Midbrain (tissue), 1 donor: ENCODE results near the gene NCEH1.

ENCODE experiments used
- DNase-seq: peaks from one replicate; lab custom pipeline; 2025; lab: John Stamatoyannopoulos, UW

NCEH1 gene

GRCh38 chr3:172582712-172583111 is 128.2 kb downstream of the NCEH1 start:
- no peak for DNase-seq

- DNase-seq: no peak
Observed at GRCh38 chr3:172581757-172582166, 129.1 kb downstream of the NCEH1 start.

GRCh38 chr3:172580680-172581401 is 130.0 kb downstream of the NCEH1 start:
- DNase-seq: no peak
